ENCODE data around the gene GSE1. TPM values are rescaled to one million over a fixed set of nuclear protein-coding genes. Genes with fewer than 3 reads are reported as not detected.

GSE1 gene
- total and polyA plus RNA-seq, 2 experiments from 2014 or later, result 32.4 to 135 TPM

DNA sequence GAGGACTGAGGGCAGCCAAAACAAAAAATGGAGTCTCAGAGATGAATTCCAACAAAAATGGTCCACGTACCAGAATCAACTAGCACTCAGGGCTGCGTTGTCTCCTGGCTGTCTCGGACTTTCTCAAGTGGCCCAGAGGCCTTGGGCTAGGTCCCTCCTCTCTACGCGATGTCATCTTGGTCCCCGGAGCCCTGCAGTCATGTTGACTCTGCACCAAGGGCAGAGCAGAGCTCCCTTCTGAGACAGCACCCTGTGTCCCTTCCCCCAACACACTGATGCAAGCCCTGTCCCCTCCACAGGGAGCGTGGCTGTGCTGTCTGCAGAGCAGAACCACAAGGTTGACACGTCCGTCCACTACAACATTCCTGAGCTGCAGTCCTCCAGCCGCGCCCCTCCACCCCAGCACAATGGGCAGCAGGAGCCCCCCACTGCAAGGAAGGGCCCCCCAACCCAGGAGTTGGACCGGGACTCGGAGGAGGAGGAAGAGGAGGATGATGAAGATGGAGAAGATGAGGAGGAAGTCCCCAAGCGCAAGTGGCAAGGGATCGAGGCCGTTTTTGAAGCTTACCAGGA, 54.8 kb downstream of the GSE1 start (continued):
- TF ChIP-seq, protein P1, sequence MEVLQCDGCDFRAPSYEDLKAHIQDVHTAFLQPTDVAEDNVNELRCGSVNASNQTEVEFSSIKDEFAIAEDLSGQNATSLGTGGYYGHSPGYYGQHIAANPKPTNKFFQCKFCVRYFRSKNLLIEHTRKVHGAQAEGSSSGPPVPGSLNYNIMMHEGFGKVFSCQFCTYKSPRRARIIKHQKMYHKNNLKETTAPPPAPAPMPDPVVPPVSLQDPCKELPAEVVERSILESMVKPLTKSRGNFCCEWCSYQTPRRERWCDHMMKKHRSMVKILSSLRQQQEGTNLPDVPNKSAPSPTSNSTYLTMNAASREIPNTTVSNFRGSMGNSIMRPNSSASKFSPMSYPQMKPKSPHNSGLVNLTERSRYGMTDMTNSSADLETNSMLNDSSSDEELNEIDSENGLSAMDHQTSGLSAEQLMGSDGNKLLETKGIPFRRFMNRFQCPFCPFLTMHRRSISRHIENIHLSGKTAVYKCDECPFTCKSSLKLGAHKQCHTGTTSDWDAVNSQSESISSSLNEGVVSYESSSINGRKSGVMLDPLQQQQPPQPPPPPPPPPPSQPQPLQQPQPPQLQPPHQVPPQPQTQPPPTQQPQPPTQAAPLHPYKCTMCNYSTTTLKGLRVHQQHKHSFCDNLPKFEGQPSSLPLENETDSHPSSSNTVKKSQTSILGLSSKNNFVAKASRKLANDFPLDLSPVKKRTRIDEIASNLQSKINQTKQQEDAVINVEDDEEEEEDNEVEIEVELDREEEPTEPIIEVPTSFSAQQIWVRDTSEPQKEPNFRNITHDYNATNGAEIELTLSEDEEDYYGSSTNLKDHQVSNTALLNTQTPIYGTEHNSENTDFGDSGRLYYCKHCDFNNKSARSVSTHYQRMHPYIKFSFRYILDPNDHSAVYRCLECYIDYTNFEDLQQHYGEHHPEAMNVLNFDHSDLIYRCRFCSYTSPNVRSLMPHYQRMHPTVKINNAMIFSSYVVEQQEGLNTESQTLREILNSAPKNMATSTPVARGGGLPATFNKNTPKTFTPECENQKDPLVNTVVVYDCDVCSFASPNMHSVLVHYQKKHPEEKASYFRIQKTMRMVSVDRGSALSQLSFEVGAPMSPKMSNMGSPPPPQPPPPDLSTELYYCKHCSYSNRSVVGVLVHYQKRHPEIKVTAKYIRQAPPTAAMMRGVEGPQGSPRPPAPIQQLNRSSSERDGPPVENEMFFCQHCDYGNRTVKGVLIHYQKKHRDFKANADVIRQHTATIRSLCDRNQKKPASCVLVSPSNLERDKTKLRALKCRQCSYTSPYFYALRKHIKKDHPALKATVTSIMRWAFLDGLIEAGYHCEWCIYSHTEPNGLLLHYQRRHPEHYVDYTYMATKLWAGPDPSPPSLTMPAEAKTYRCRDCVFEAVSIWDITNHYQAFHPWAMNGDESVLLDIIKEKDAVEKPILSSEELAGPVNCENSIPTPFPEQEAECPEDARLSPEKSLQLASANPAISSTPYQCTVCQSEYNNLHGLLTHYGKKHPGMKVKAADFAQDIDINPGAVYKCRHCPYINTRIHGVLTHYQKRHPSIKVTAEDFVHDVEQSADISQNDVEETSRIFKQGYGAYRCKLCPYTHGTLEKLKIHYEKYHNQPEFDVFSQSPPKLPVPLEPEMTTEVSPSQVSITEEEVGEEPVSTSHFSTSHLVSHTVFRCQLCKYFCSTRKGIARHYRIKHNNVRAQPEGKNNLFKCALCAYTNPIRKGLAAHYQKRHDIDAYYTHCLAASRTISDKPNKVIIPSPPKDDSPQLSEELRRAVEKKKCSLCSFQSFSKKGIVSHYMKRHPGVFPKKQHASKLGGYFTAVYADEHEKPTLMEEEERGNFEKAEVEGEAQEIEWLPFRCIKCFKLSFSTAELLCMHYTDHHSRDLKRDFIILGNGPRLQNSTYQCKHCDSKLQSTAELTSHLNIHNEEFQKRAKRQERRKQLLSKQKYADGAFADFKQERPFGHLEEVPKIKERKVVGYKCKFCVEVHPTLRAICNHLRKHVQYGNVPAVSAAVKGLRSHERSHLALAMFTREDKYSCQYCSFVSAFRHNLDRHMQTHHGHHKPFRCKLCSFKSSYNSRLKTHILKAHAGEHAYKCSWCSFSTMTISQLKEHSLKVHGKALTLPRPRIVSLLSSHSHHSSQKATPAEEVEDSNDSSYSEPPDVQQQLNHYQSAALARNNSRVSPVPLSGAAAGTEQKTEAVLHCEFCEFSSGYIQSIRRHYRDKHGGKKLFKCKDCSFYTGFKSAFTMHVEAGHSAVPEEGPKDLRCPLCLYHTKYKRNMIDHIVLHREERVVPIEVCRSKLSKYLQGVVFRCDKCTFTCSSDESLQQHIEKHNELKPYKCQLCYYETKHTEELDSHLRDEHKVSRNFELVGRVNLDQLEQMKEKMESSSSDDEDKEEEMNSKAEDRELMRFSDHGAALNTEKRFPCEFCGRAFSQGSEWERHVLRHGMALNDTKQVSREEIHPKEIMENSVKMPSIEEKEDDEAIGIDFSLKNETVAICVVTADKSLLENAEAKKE (CRISPR knock-in tag; IDR thresholded peaks at IDR 0.05), result no peak
- TF ChIP-seq ETS1 (IDR thresholded peaks at IDR 0.05), result no peak
- TF ChIP-seq ZNF331 (CRISPR knock-in tag; IDR thresholded peaks at IDR 0.05; ENCODE audit: low read depth), result no peak
- TF ChIP-seq CREB1 (CRISPR knock-in tag; IDR thresholded peaks at IDR 0.05; ENCODE audit: low read depth), result no peak
- TF ChIP-seq, protein P2, sequence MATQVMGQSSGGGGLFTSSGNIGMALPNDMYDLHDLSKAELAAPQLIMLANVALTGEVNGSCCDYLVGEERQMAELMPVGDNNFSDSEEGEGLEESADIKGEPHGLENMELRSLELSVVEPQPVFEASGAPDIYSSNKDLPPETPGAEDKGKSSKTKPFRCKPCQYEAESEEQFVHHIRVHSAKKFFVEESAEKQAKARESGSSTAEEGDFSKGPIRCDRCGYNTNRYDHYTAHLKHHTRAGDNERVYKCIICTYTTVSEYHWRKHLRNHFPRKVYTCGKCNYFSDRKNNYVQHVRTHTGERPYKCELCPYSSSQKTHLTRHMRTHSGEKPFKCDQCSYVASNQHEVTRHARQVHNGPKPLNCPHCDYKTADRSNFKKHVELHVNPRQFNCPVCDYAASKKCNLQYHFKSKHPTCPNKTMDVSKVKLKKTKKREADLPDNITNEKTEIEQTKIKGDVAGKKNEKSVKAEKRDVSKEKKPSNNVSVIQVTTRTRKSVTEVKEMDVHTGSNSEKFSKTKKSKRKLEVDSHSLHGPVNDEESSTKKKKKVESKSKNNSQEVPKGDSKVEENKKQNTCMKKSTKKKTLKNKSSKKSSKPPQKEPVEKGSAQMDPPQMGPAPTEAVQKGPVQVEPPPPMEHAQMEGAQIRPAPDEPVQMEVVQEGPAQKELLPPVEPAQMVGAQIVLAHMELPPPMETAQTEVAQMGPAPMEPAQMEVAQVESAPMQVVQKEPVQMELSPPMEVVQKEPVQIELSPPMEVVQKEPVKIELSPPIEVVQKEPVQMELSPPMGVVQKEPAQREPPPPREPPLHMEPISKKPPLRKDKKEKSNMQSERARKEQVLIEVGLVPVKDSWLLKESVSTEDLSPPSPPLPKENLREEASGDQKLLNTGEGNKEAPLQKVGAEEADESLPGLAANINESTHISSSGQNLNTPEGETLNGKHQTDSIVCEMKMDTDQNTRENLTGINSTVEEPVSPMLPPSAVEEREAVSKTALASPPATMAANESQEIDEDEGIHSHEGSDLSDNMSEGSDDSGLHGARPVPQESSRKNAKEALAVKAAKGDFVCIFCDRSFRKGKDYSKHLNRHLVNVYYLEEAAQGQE (IDR thresholded peaks at IDR 0.05; ENCODE audit: unreplicated experiment), result no peak
- TF ChIP-seq NANOG (IDR thresholded peaks at IDR 0.05; ENCODE audit: borderline replicate concordance), result no peak
- no peak for TF ChIP-seq JUNB (IDR thresholded peaks at IDR 0.05; ENCODE audit: unreplicated experiment)
- no peak for TF ChIP-seq POLR2AphosphoS5 (IDR thresholded peaks at IDR 0.05; ENCODE audit: low read depth)
